Loucy (cell line): ENCODE measurements around the gene AKAP13.

Experiments
- H2AFZ ChIP-seq: fragments of 200-600 bp; sonication (generic); 2 replicates; pipeline ENCODE4 v1.6.0; 2016; ENCODE audit warnings: antibody characterized with exemption, mild to moderate bottlenecking, low read length, moderate library complexity
- H3F3A ChIP-seq: fragments of 200-600 bp; 2 replicates; pipeline ENCODE4 v1.6.0; 2016; ENCODE audit warnings: antibody characterized with exemption, low read depth, mild to moderate bottlenecking
- H3K27me3 ChIP-seq: fragments of 200-600 bp; sonication (generic); 2 replicates; pipeline ENCODE4 v1.6.1; 2014; ENCODE audit warnings: low read length, mild to moderate bottlenecking; ENCODE audit not compliant: insufficient read depth, poor library complexity, severe bottlenecking
- H3K36me3 ChIP-seq: fragments of 200-600 bp; sonication (generic); 2 replicates; pipeline ENCODE4 v1.6.1; 2016; ENCODE audit warnings: low read length; ENCODE audit not compliant: insufficient read depth
- H3K4me1 ChIP-seq: fragments of 200-600 bp; sonication (generic); 2 replicates; pipeline ENCODE4 v1.5.1; 2014; ENCODE audit warnings: low read length, mild to moderate bottlenecking; ENCODE audit not compliant: insufficient read depth, poor library complexity, severe bottlenecking
- H3K4me2 ChIP-seq: fragments of 200-600 bp; sonication (generic); 2 replicates; pipeline ENCODE4 v1.6.0; 2014; ENCODE audit warnings: antibody characterized with exemption, low read length, low read depth, mild to moderate bottlenecking; ENCODE audit not compliant: poor library complexity, severe bottlenecking
- H3K4me3 ChIP-seq: fragments of 200-600 bp; sonication (generic); 2 replicates; pipeline ENCODE4 v1.5.1; 2014; ENCODE audit warnings: low read length, mild to moderate bottlenecking, mixed read lengths; ENCODE audit not compliant: poor library complexity, severe bottlenecking
- H3K79me2 ChIP-seq: fragments of 200-600 bp; sonication (generic); 2 replicates; pipeline ENCODE4 v1.6.1; 2014; ENCODE audit warnings: low read length; ENCODE audit not compliant: insufficient read depth
- H3K9ac ChIP-seq: fragments of 200-600 bp; sonication (generic); 2 replicates; pipeline ENCODE4 v1.6.0; 2014; ENCODE audit warnings: mild to moderate bottlenecking, low read depth, low read length, moderate library complexity; ENCODE audit not compliant: poor library complexity, severe bottlenecking
- H3K9me2 ChIP-seq: fragments of 200-600 bp; sonication (generic); replicated peaks from 2 replicates; pipeline ENCODE4 v1.6.1; 2016; ENCODE audit warnings: low read depth, low read length, mixed read lengths
- H3K9me3 ChIP-seq: fragments of 200-600 bp; sonication (generic); 2 replicates; pipeline ENCODE4 v1.6.1; 2014; ENCODE audit warnings: mild to moderate bottlenecking, antibody characterized with exemption, low read length, low read depth; ENCODE audit not compliant: insufficient read depth
- H4K20me1 ChIP-seq: fragments of 200-600 bp; sonication (generic); 2 replicates; pipeline ENCODE4 v1.6.0; 2014; ENCODE audit warnings: antibody characterized with exemption, low read length, mild to moderate bottlenecking; ENCODE audit not compliant: insufficient read depth, poor library complexity, severe bottlenecking
- EZH2phosphoT487 ChIP-seq: fragments of 200-600 bp; IDR thresholded peaks from 2 replicates; pipeline ENCODE4 v1.6.1; 2018; ENCODE audit warnings: antibody characterized with exemption, mild to moderate bottlenecking, moderate library complexity, borderline replicate concordance
- TF ChIP-seq, protein P1 (sequence below): fragments of 200-600 bp; sonication (generic); conservative IDR thresholded peaks from 2 replicates; pipeline ENCODE4 v1.5.1; 2014; ENCODE audit warnings: mild to moderate bottlenecking, antibody characterized with exemption, low read length

The AKAP13 gene

DNA sequence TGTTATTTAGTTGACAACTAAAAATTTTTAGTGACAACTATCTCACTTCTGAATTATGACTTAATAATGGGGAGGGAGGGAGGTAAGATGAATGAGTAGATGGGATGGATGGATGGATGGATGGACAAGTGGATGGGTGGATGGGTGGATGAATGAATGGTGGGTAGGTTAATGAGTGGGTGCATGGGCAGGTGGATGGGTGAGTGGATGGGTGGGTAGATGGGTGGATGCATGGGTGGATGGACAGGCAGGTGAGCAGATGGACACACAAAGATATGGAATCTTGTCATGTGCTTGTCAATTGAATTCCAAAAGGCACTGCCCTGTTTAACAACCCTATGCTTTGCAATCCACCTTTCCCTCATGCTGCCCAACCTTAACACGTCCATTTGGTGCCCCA lies 372.9 kb downstream of the AKAP13 start:
- peaks cover 2% of the 10 kb centered on the region; the same call in 1 of the 2 replicates for H3K36me3 ChIP-seq
- TF ChIP-seq, protein P1, sequence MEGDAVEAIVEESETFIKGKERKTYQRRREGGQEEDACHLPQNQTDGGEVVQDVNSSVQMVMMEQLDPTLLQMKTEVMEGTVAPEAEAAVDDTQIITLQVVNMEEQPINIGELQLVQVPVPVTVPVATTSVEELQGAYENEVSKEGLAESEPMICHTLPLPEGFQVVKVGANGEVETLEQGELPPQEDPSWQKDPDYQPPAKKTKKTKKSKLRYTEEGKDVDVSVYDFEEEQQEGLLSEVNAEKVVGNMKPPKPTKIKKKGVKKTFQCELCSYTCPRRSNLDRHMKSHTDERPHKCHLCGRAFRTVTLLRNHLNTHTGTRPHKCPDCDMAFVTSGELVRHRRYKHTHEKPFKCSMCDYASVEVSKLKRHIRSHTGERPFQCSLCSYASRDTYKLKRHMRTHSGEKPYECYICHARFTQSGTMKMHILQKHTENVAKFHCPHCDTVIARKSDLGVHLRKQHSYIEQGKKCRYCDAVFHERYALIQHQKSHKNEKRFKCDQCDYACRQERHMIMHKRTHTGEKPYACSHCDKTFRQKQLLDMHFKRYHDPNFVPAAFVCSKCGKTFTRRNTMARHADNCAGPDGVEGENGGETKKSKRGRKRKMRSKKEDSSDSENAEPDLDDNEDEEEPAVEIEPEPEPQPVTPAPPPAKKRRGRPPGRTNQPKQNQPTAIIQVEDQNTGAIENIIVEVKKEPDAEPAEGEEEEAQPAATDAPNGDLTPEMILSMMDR = no peak
- no peak for TF ChIP-seq EZH2phosphoT487
- no peaks in the 10 kb centered on the region for H3K4me1 ChIP-seq
- H3K4me2 ChIP-seq = no peak overlapping the region
- no peaks in the 10 kb centered on the region for H3K9me2 ChIP-seq
- no peaks in the 10 kb centered on the region for H3K79me2 ChIP-seq
- H3K9me3 ChIP-seq = no peaks in the 10 kb centered on the region
- H3K27me3 ChIP-seq = no peaks in the 10 kb centered on the region
- no peak overlapping the region for H2AFZ ChIP-seq
- H3K9ac ChIP-seq = no peak overlapping the region
- no peaks in the 10 kb centered on the region for H4K20me1 ChIP-seq
- H3K4me3 ChIP-seq = no peak overlapping the region
- H3F3A ChIP-seq = no peaks in the 10 kb centered on the region

DNA sequence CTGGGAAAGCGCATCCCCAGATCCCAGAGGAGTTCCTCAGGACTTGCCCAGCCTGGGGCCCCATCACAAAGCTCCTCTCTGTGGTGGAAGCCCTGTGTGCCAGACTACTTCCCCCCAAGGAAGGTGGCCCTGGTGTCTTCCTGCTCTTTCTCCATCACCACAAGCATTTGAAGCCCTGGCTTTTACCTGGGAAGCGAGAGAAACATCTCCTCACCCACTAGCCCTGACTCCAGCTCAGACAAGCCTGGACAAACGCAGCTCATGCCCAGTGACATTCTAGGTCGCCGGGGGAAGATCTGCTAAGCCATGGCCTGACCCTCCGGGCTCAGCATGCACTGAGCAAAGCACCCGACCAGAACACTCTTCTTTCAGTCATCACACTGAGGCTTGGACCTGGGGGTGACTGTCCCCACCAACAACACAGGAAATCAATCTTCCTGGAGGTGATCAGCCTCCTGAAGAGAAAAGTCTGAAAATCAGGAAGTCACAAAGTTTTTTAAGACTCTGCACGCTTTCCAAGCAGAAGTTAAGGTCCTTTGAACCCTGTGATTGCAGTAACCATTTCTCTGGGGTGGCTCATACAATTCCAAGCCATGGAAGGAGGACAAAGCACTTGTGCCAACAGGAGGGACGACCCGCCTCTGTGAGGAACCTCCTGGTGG lies 373.5 kb downstream of the AKAP13 start:
- no peak overlapping the region for H3K4me2 ChIP-seq

GRCh38 chr15:85754989-85755388 lies 374.6 kb downstream of the AKAP13 start:
- no peak for TF ChIP-seq EZH2phosphoT487
- TF ChIP-seq, protein P1 = no peak
- no peaks in the 10 kb centered on the region for H3K27me3 ChIP-seq
- H3F3A ChIP-seq = no peaks in the 10 kb centered on the region
- H3K9me3 ChIP-seq = no peaks in the 10 kb centered on the region
- H3K36me3 ChIP-seq = peaks cover 1% of the 10 kb centered on the region; the same call in 1 of the 2 replicates
- H3K4me3 ChIP-seq = no peak overlapping the region
- no peaks in the 10 kb centered on the region for H3K4me1 ChIP-seq
- H3K9me2 ChIP-seq = no peaks in the 10 kb centered on the region
- no peak overlapping the region for H3K4me2 ChIP-seq
- no peaks in the 10 kb centered on the region for H3K79me2 ChIP-seq
- H3K9ac ChIP-seq = no peak overlapping the region
- no peak overlapping the region for H2AFZ ChIP-seq
- no peaks in the 10 kb centered on the region for H4K20me1 ChIP-seq

More for the DNA sequence above, 373.5 kb downstream of the AKAP13 start:
- H3K9me2 ChIP-seq = no peaks in the 10 kb centered on the region
- H3K9me3 ChIP-seq = no peaks in the 10 kb centered on the region
- no peaks in the 10 kb centered on the region for H3F3A ChIP-seq
- TF ChIP-seq, protein P1 = no peak
- no peak for TF ChIP-seq EZH2phosphoT487
- no peaks in the 10 kb centered on the region for H3K4me1 ChIP-seq
- H3K79me2 ChIP-seq = no peaks in the 10 kb centered on the region
- H3K9ac ChIP-seq = no peak overlapping the region
- no peak overlapping the region for H3K4me3 ChIP-seq
- H3K27me3 ChIP-seq = no peaks in the 10 kb centered on the region
- H2AFZ ChIP-seq = no peak overlapping the region
- H3K36me3 ChIP-seq = no peaks in the 10 kb centered on the region; the same call in 1 of the 2 replicates
- H4K20me1 ChIP-seq = no peaks in the 10 kb centered on the region
